Fibroblast of skin of left biceps (primary cell): ENCODE results near the gene FADD.

Experiments
- DNase-seq, 2 experiments: peaks; one replicate each; pipeline ENCODE4 v3.0.0-alpha.2; 2013; ENCODE audit warnings: low read depth in 2 of 2

Gene FADD

GRCh38 chr11:70233511-70233934 lies 30.4 kb downstream of the FADD start:
- DNase-seq = no peak

DNA sequence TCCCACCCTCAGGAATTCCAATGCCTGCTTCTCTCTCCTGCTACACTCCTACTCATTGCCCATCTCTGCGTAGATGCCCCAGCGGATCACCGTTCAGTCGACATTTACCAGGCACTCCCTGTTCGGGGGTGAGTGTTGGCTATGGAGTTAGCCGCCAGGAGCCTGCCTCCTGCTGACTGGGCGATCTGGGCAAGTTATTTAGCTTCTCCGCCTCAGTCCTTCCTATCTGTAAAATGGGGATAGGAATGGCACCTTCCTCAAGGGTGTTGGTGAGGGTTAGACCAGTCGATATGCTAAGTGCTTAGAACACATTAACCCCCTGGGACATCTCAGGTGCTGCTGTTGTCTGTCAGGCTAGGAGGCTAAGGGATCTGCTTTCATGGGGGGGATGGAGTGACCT lies 30.9 kb downstream of the FADD start:
- DNase-seq = no peak

- DNase-seq = no peak
Observed at GRCh38 chr11:70240337-70240736, 37.2 kb downstream of the FADD start.

- DNase-seq = no peak
Observed at GRCh38 chr11:70241709-70242108, 38.6 kb downstream of the FADD start.

GRCh38 chr11:70242885-70243284 lies 39.8 kb downstream of the FADD start:
- DNase-seq = no peak

DNA sequence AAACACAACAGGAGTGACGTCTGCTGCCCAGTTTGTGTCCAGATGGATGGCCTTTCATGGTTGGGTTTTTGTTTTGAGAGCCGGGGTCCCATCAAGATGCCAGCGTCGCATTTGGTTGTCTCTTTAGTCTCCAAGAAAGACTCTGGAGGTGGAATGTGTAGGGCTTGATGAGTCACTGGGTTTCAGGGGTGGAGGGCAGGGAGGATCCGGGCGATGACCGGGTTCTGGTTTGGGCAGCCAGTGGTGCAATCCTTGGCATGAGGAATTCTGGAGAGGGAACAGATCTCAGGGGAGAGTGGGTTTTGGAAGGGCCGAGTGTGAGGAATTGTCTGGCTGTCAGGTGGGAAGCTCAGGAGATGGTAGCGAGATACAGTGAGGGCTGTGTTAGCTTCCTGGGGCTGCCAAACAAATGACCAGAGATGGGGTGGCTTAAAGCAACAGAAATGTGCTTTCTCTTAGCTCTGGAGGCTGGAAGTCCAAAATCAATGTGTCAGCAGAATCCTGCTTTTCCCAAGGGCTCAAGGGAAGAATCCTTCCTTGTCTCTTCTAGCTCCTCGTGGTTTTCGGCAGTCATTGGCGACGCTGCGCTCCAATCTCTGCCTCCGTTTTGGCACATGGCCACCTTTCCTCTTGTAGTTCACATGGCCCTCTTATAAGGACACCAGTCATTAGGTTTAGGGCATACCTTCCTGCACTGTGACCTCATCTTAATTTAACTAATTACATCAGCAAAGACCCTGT lies 41.0 kb downstream of the FADD start:
- DNase-seq = no peak

- DNase-seq = peak in 1 of 2 experiments; percentile 15
Observed at GRCh38 chr11:70244698-70245097, 41.6 kb downstream of the FADD start.

DNA sequence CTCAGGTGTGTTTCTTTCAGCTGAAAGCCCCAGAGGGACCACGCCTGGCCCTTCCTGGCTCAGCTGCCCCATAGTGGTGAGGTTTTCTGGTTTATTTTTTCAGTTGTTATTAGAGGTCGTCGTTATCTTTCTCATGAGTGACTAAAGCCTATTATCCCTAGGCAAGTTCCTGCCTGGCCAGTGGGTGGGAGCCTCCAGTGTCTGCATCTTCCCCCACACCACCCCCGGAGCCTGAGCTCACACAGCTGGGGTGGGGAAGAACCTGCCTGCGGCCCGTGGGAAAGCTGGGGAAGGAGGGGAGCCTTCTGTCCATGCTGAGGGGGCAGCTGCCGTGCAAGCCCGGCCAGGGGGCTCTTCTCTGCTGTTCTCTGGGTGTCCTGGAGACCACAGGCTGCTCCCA lies 43.1 kb downstream of the FADD start:
- DNase-seq = no peak

DNA sequence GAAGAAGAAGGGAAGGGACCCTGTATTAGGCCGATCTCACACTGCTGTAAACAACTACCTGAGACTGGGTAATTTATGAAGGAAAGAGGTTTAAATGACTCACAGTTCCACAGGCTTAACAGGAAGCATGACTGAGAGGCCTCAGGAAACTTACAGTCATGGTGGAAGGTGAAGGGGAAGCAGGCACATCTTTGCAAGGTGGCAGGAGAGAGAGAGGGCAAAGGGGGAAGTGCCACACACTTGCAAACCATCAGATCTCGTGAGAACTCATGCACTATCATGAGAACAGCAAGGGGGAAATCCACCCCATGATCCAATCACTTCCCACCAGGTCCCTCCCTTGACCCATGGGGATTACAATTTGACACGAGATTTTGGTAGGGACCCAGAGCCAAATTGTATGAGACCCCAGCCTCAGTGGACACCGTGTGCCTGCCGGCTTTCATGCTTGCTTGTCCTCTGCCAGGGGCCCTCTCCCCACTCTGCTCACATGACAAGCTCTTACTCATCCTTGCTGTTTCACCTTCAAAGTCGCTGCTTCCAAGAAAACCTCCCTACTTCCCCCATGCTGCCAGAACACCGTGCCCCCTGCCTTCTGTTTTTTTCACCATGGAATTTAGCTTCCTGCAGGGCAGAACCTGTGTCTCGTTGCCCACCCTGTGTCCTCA lies 44.1 kb downstream of the FADD start:
- no peak for DNase-seq

GRCh38 chr11:70247710-70248072 lies 44.6 kb downstream of the FADD start:
- no peak for DNase-seq

DNA sequence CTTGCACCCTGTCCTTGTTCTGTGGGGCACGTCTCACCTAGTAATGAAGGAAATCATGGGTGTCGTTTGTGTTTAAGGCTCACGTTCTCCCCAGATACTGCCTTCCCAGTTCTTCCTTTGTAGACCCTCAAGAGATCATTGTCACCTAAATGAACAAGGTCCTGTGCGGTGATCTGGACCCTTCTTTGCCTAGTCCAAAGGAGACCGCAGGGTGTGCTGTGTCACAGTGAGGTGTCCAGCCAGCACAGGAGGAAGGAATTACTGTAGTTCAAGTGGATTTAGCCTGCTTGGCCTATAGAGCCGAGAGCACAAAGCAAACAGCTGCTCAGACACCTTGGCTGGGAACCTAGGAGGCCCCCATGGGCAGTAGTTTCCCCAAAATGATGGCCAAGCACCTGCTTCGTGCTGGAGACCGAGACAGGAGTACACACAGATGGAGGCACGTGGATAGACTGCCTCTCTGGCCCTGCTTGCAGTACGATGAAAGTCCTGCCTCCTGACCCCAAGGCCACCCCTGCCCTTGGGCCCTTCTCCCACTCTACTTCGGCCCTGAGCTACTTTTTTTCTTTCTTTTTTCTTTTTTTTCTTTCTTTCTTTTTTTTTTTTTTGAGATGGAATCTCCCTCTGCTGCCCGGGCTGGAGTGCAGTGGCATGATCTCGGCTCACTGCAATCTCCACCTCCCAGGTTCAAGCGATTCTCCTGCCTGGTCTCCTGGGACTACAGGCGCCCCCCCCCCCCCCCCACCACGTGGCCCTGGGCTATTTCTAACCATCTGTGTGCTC lies 48.0 kb downstream of the FADD start:
- no peak for DNase-seq

DNA sequence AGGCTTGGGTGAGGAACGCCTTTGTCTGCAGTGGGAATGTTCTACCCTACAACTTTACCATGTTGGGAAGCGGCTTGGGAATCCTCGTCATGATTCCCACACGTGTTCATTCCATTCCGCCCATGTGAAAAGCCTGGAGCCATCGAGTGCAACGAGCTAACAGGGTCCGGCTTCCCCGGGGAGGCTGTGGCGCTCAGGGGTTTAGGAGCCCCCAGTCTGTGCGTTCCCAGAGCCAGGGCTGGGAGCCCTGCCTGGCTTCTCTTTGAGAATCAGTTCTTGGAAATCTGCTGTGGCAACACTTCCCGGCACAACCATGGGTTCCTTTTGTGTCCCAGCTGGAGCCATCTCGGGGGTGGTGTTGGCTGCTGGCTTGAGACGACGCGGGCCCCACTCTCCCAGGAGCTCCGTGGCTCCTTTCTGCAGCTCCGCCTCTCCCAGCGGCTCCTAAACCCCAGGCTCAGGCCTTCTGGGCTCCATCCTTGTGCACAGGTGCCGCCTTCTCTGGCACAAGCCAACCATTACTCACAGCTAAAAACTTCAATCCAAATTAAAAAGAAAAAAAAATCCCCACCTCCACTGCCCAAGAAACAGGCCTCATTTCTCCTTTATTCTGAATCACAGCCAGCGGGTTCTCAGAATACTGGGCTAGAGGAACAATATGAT lies 48.7 kb downstream of the FADD start:
- DNase-seq = no peak

DNA sequence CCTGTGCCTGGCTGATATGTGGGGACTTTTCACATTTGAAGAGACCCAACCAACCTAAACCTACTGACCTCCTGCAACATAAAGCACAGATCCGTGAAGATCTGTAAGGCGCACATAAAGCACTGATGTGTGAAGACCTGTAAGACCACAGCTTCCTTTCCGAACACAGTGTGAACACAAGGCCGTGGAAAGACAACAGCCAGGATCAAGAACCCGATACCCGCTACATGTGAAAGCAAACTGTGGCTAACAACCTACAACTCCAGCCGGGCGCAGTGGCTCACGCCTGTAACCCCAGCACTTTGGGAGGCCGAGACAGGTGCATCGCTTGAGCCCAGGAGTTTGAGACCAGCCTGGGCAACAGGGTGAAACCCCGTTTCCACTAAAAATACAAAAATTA lies 49.7 kb downstream of the FADD start:
- no peak for DNase-seq

DNA sequence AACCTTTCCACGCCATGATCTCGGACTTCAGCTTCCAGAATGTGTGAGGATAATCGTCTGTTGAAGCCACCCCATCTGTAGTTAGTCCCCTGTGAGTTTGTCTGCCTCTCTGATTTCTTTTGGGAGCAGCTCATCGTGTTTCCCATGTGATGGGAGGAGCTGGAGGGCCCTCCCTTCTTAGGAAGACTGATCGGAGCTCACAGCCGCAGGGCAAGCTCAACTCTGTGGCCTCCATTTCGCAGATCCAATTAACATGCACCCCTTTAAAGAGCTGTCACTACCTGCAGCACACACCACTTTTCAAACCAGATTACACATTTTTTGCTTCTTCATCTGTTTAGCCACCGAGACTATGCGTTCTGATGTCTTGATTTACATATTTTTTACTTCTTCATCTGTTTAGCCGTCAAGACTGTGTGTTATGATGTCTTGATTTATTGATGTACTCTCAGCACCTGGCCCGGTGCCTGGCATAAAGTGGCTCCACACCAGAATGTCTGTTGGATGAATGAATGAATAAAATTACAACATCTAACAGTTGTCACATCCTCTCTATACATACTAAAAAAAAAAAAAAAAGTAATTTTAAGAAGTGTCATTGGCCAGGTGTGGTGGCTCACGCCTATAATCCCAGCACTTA lies 52.5 kb downstream of the FADD start:
- no peak for DNase-seq
